Astrocyte (in vitro differentiated cells and primary cell): Measurements from ENCODE around the gene CTNNA2. TPM values are rescaled to one million over a fixed set of nuclear protein-coding genes. Genes with fewer than 3 reads are reported as not detected.

Experiments used
- DNase-seq: peaks from one replicate; pipeline ENCODE4 v3.0.0-alpha.2; 2010; ENCODE audit warnings: low read depth
- FAIRE-seq: peaks from 2 replicates; lab custom pipeline; 2011; peaks lifted over from hg19 to GRCh38; lab: Jason Lieb, UNC
- H2AFZ ChIP-seq: 2 replicates; pipeline ENCODE4 v1.6.0; 2012; ENCODE audit warnings: low read depth, low read length, inconsistent platforms
- H3K27ac ChIP-seq: 2 replicates; pipeline ENCODE4 v1.5.1; 2011; ENCODE audit warnings: low read depth, low read length, inconsistent platforms
- H3K27me3 ChIP-seq: 2 replicates; pipeline ENCODE4 v1.6.0; 2011; ENCODE audit warnings: low read length, inconsistent platforms; ENCODE audit not compliant: insufficient read depth
- H3K36me3 ChIP-seq: 2 replicates; pipeline ENCODE4 v1.5.1; 2011; ENCODE audit warnings: low read length, inconsistent platforms; ENCODE audit not compliant: insufficient read depth
- H3K4me1 ChIP-seq: 2 replicates; pipeline ENCODE4 v1.5.1; 2011; ENCODE audit warnings: low read length, inconsistent platforms; ENCODE audit not compliant: insufficient read depth
- H3K4me2 ChIP-seq: 2 replicates; pipeline ENCODE4 v1.6.0; 2012; ENCODE audit warnings: low read length, inconsistent platforms
- H3K4me3 ChIP-seq: 2 replicates; pipeline ENCODE4 v1.5.1; 2011; ENCODE audit warnings: low read depth, mild to moderate bottlenecking, low read length, inconsistent platforms; ENCODE audit not compliant: insufficient read depth
- H3K79me2 ChIP-seq: 2 replicates; pipeline ENCODE4 v1.6.0; 2012; ENCODE audit warnings: mild to moderate bottlenecking, low read length, inconsistent platforms; ENCODE audit not compliant: insufficient read depth
- H3K9ac ChIP-seq: 2 replicates; pipeline ENCODE4 v1.6.0; 2012; ENCODE audit warnings: mild to moderate bottlenecking, low read length, inconsistent platforms
- H3K9me3 ChIP-seq: 2 replicates; pipeline ENCODE4 v1.5.1; 2012; ENCODE audit warnings: low read depth, mild to moderate bottlenecking, low read length, inconsistent platforms; ENCODE audit not compliant: insufficient read depth
- H4K20me1 ChIP-seq: 2 replicates; pipeline ENCODE4 v1.6.0; 2012; ENCODE audit warnings: low read length, inconsistent platforms; ENCODE audit not compliant: insufficient read depth
- H3K27ac Mint-ChIP-seq: one replicate; pipeline ENCODE4 v1.8.0; 2021; ENCODE audit warnings: mild to moderate bottlenecking, mixed read lengths; ENCODE audit not compliant: unreplicated experiment
- H3K27me3 Mint-ChIP-seq: one replicate; pipeline ENCODE4 v1.8.0; 2021; ENCODE audit warnings: low read depth, mixed read lengths; ENCODE audit not compliant: unreplicated experiment
- H3K36me3 Mint-ChIP-seq: one replicate; pipeline ENCODE4 v1.8.0; 2021; ENCODE audit warnings: low read depth, mixed read lengths; ENCODE audit not compliant: unreplicated experiment
- H3K4me1 Mint-ChIP-seq: one replicate; pipeline ENCODE4 v1.8.0; 2021; ENCODE audit warnings: low read depth, mixed read lengths; ENCODE audit not compliant: unreplicated experiment
- H3K4me3 Mint-ChIP-seq: one replicate; pipeline ENCODE4 v1.8.0; 2021; ENCODE audit warnings: mild to moderate bottlenecking, moderate library complexity, mixed read lengths; ENCODE audit not compliant: unreplicated experiment
- H3K9me3 Mint-ChIP-seq: one replicate; pipeline ENCODE4 v1.8.0; 2021; ENCODE audit warnings: mild to moderate bottlenecking, mixed read lengths; ENCODE audit not compliant: unreplicated experiment
- CTCF ChIP-seq: IDR thresholded peaks from 2 replicates; pipeline ENCODE4 v1.5.1; 2011; ENCODE audit warnings: low read depth, mild to moderate bottlenecking, inconsistent platforms, low read length, moderate library complexity; ENCODE audit not compliant: insufficient read depth
- EZH2 ChIP-seq: IDR thresholded peaks from 2 replicates; pipeline ENCODE4 v1.6.1; 2012; ENCODE audit warnings: mild to moderate bottlenecking, low read length, inconsistent platforms; ENCODE audit not compliant: insufficient read depth
- total RNA-seq: library from RNA; stranded (reverse); gene quantifications from 2 replicates; pipeline ENCODE4 v1.2.1, GENCODE V29; 2021

Gene CTNNA2
- total RNA-seq, 1 donor from 2014 or later, result 3.9 TPM

GRCh38 chr2:80413136-80413535, 900.3 kb downstream of the CTNNA2 start:
- Histone ChIP-seq H2AFZ (no peak overlapping the region), H3K9ac (no peak overlapping the region), H3K9me3 (no peaks in the 10 kb centered on the region), H4K20me1 (no peaks in the 10 kb centered on the region), H3K27ac (no peak overlapping the region), H3K4me3 (no peak overlapping the region), H3K27me3 (no peaks in the 10 kb centered on the region), H3K4me2 (no peak overlapping the region), H3K4me1 (no peaks in the 10 kb centered on the region), H3K36me3 (no peaks in the 10 kb centered on the region), H3K79me2 (no peaks in the 10 kb centered on the region)
- Mint-ChIP-seq H3K9me3 (peaks cover 4% of the 10 kb centered on the region), H3K36me3 (no peaks in the 10 kb centered on the region), H3K4me3 (no peak overlapping the region), H3K4me1 (no peaks in the 10 kb centered on the region), H3K27me3 (no peaks in the 10 kb centered on the region), H3K27ac (no peak overlapping the region)
- TF ChIP-seq CTCF (no peak), EZH2 (no peak)
- no peak for FAIRE-seq
- no peak for DNase-seq

- FAIRE-seq (no peak), DNase-seq (no peak)
Observed at GRCh38 chr2:80417737-80418136, 904.9 kb downstream of the CTNNA2 start.

More at GRCh38 chr2:80417737-80418136, 904.9 kb downstream of the CTNNA2 start:
- Histone ChIP-seq H3K9ac (no peak overlapping the region), H3K4me2 (no peak overlapping the region), H3K9me3 (no peaks in the 10 kb centered on the region), H3K4me1 (no peaks in the 10 kb centered on the region), H2AFZ (no peak overlapping the region), H3K79me2 (no peaks in the 10 kb centered on the region), H3K27ac (no peak overlapping the region), H4K20me1 (no peaks in the 10 kb centered on the region), H3K4me3 (no peak overlapping the region), H3K27me3 (no peaks in the 10 kb centered on the region), H3K36me3 (no peaks in the 10 kb centered on the region)
- H3K4me1 Mint-ChIP-seq, result no peaks in the 10 kb centered on the region
- H3K27ac Mint-ChIP-seq, result no peak overlapping the region
- H3K27me3 Mint-ChIP-seq, result no peaks in the 10 kb centered on the region
- no peak overlapping the region for H3K4me3 Mint-ChIP-seq
- TF ChIP-seq CTCF, result no peak
- TF ChIP-seq EZH2, result no peak
- H3K9me3 Mint-ChIP-seq, result peaks cover 4% of the 10 kb centered on the region
- no peaks in the 10 kb centered on the region for H3K36me3 Mint-ChIP-seq
